PC-3 (cell line): ENCODE data around the gene TMEM218.

Source experiments
- CTCF ChIP-seq: fragments of 300-600 bp; sonication (generic); conservative IDR thresholded peaks from 2 replicates; pipeline ENCODE4 v1.5.1; 2017; ENCODE audit warnings: antibody characterized with exemption, low read depth, mild to moderate bottlenecking, low read length
- EZH2 ChIP-seq: fragments of 300-600 bp; sonication (generic); IDR thresholded peaks from one replicate; pipeline ENCODE4 v1.6.1; 2017; ENCODE audit warnings: antibody characterized with exemption, mild to moderate bottlenecking, low read length; ENCODE audit not compliant: unreplicated experiment

GRCh38 chr11:125141178-125141577 lies 29.8 kb upstream of the TMEM218 start:
- TF ChIP-seq CTCF (no peak), EZH2 (no peak)
